UCSD-AML1 (cell line): ENCODE measurements around the gene SGSM1.
"Not testable (repeated sequence)": the region's sequence is repeated elsewhere in the genome, so short reads cannot be mapped to it uniquely, and the experiment has no call there.

ENCODE experiments used
- DNase-seq: peaks from one replicate; lab custom pipeline; 2025; ENCODE audit not compliant: unreplicated experiment; lab: John Stamatoyannopoulos, UW

SGSM1 gene

DNA sequence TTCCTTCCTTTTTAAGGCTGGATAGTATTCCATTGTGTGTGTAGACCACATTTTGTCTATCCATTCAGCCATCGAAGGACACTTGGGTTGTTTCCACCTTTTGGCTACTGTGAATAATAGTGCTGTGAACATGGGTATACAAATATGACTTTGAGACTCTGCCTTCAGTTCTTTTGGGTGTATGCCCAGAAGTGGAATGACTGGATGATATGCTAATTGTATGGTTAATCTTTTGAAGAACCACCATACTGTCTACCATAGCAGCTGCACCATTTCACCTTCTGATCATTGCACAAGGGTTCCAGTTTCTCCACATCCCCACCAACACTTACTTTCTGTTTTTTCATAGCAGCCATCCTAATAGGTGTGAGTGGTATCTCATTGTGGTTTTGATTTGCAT lies 30.3 kb downstream of the SGSM1 start:
- DNase-seq = no peak

DNA sequence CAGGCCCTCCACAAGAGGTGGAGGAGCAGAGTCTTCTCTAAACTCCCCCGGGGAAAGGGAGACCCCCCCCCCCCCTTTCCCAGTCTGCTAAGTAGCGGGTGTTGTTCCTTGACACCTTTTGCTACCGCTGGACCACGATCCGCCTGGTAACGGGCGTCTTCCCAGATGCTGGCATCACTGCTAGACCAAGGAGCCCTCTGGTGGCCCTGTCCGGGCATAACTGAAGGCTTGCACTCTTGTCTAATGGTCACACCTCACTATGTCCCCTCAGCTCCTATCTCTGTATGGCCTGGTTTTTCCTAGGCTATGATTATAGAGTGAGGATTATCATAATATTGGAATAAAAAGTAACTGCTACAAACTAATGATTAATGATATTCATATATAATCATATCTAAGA lies 31.5 kb downstream of the SGSM1 start:
- not testable (repeated sequence) for DNase-seq

DNA sequence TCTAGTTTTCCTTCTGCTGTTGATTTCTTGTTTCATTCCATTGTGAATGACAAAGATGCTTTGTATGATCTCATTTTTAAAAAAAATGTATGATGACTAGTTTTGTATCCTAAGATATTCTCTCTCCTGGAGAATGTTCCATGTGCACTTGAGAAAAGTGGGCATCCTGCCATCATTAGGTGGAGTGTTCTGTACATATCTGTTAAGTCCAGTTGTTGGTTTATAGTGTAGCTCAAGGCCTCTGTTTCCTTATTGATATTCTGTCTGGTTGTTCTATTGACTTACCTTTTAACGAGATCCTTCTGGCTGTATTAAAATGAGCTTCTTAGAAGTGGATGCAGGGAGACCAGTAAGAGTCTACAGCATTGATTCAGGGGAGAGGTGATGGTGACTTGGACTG lies 35.2 kb downstream of the SGSM1 start:
- DNase-seq = no peak

DNA sequence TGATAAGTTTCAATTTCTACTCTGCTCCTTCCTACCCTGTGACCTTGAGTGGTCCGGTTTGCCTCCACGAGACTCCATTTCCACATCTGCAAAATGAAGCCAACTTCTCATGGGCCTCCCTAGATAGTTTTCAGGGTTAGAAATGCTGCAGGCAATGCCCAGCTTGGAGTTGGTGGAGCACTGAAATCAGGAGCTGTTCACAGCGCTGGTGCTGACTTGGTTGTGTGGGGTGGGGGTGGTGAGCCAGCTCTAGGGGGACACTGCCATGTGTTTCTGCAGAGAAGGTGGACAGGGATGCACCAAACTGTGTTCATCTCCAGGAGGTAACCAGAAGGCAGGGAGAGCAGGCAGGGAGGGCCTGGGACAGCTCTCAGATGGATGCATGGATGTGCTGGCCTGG lies 37.0 kb downstream of the SGSM1 start:
- no peak for DNase-seq

DNA sequence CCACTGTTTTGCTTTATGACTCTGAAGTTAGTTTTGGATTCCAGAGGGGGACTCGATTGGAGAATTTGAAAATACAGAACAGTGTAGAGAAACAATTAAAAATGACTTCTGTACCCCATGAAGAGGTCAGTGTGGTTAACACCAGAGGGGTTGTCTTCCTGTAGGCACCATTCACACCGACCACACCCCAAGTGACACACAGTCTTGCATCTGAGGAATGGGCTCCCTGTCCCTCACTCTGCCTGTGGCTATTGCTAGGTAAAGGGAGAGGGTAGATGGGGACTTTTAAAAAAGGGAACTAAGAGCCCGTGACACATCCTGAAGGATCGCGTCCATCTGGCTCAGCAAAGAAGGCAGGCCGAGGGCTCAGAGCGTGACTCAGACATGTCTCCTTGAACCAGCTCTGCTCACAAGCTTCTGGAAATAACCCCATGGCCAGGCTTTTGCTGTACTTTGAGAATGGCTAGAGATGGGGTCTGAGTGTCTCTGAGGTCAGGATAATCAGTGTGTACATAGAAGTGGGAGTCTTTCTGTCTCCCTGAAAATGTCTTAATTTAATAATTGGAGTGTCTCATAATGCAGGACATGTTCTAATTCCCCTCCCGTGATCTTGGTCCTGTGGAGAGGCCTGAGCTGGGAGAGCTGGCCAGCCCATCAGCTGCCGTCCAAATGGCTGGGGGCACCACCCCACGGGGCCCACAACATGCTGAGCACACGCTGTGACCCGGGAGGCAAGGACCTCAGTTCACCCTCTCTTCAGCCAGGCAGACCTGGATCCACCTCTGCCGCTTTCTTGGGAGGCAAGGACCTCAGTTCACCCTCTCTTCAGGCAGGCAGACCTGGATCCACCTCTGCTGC lies 39.3 kb downstream of the SGSM1 start:
- DNase-seq = peak; percentile 38

DNA sequence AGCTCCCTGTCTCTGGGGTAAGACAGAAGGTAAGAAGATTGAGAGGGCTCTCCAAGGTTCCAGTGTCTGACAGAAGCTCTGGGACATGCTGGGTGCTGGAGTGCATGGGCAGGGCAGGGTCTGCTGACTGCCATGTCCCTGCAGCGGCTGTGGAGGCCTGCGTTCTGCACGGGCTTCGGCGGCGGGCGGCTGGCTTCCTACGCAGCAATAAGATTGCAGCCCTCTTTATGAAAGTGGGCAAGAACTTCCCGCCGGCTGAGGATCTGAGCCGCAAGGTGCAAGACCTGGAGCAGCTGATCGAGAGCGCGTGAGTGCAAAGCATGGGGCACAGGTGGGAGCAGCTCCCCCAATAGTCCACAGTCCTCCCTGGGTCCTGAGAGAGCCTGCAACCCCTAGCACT lies 41.5 kb downstream of the SGSM1 start:
- no peak for DNase-seq

DNA sequence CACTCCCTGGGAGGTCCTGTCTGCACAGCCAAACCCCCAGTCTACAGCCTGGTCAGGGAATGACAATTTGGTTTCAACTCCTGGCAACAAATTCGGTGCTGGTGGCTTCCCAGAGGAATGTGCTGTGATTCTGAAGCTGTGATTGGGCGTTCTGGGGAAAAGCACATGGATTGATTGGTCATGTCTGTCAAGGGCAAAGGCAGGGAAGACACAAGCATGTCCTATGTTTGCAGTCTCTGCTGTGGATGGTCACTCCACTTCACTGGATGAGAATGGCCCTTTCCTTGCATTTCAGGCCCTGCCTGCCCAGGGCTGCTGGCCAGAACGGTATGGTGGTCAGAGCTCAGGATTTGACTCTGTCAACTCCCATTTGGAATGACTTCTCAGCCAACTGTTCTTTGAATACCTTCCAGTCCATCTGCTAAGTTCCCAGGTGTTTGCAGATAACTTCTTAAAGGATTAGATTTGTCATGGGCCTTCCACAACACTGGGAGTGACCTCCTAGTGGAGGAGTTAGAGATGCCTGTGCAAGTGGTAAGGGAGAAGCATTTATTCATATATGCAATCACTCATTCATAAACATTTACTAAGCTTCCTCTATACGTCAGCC lies 42.7 kb downstream of the SGSM1 start:
- no peak for DNase-seq

DNA sequence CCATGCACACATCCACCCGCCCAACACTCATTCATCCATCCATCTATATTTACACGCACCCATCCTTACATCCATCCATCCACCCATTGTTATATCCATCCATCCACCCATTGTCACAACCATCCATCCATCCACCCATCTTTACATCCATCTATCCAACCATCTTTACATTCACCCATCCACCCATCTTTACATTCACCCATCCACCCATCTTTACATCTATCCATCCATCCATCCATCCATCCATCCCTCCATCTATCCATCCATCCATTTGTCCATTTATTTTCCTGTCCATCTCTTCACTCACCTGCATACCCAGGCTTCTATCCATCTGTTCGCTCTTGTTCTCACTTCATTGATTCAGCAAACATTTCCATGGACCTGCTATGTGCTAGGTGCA lies 49.8 kb downstream of the SGSM1 start:
- no peak for DNase-seq

DNA sequence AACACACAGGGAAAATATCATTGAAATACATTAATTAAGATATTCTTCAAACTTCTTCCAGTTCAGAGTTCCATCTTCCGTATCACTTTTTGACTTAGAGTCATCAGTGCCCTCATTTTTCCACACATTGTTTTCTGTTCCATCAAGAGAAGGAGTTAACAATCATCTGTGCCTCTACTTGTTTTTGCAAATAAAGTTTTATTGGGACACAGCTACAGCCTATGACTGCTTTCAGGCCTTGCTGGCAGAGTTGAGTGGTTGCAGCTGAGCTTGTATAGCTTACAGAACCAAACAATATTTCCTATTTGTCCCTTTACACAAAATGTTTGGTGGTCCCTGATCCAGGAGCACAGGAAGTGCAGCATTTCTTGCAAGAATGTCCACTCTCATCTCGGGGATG lies 51.6 kb downstream of the SGSM1 start:
- no peak for DNase-seq

DNA sequence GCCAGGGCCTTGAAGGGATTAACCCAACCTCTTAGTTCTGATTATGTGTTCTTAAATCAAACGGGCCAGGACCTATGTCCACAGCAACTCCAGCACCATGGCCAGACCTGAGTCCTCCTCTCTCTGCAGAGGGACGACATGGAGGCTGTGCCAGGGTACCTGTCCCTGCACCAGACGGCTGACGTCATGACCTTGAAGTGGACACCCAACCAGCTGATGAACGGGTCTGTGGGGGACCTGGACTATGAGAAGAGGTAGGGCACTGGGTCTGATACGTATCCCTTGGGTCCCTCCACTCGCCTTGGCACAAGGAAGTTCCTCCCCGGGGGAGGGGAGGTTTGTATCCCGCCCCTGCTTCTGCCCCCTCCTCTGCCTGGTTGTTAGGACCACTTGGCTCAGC lies 53.6 kb downstream of the SGSM1 start:
- DNase-seq = no peak

DNA sequence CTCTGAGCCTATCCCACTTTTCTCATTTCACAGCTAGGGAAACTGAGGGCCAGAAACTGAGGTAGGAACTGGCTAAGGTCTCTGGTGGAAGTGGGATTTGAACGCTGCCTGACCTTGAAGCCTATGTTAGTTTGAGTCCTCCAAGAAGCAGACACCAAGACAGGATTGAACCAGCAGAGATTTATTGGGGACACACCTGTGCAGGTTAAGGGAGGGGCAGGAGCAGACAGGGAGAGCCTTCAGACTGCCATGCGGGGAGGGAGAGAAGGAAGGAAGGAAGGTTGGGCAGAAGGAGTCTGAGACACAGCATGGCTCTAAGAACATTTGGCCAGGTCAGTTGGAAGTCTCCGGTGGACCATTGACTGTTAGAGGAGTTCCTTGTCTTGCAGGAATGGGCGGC lies 59.5 kb downstream of the SGSM1 start:
- no peak for DNase-seq

DNA sequence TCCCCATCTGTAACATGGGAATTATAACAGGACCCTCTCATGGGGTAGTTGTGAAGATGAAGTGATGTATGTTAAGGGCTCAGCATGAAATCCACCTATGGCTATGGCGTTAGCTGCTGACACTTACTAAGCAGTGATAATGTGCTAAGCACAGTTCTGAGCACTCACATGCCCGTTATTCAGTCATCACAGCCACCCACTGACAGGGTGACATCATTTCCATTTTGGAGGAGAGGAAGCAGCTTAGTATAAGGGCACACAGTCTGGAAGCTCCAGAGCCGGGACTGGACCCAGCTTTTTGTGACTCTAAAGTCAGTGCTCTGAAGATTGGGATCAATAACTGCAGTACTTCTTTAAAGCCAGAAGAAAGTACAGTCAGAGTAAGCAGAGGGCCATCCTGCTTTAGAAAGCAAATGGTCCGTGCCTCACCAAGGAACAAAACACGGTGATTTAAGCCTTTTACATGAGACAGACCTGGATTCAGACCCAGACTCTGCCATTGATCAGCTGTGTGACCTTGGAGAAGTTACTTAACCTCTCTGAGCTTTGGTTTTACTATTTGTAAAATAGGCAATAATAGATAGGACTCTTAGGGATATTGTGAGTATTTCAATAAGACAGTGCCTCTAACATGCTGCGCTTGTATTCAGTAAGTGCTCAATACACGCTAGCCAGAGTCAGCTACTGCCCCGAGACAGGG lies 61.5 kb downstream of the SGSM1 start:
- DNase-seq = no peak

DNA sequence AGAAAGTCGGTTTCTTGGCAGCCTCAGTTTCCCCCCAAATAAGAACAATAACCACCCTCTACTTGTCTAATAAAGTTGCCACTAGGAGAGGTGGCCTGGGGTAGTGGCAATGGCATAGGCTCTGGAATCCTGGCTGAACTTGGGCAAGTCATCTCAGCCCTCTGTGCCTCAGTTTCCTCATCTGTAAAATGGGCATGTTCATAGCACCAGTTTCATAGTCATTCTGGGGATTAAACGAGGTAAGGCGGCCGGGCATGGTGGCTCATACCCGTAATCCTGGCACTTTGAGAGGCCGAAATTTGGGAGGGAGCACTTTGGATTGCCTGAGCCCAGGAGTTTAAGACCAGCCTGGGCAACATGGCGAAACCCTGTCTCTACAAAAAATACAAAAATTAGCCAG lies 63.0 kb downstream of the SGSM1 start:
- DNase-seq = no peak

DNA sequence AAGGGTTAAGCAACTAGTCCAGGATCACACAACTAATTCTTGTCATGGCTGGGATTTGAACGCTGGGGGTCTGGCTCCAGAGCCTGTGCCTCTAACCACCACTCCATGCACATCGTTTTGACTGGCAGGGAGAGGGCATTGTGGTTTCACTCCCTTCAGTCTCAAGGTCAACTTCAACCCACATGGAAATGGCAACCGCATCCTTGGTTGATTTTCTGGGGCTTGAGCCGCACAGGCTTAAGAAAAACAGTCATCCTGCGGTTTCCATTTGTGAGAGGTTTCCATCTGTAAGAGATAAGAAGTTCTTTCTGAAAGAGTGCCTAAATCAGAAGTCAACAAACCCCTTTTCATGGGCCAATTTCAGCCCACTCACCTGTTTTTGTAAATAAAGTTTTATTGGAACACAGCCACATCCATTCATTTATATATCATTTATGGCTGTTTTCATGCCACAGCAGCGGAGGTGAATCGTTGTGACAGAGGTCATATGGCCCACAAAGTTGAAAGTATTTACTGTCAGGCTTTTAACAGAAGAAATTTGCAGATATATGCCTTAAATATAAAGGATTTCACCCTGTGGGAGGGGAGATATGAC lies 65.7 kb downstream of the SGSM1 start:
- DNase-seq = peak; percentile 83

DNA sequence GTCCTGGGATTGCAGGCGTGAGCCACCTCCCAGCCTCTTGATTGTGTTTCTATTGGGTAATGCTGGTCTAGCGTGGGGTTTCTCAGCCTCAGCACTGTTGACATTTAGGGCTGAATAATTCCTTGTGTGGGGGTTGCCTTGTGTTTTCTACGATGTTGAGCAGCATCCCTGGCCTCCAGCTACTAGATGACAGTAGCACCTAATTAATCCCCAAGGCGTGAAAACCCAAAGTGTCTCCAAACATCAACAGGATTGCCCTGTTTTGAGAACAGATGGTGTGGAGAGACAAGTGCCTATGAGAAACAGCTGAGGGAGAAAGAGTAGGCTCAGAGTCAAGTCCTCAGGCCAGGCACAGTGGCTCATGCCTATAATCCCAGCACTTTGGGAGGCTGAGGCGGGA lies 67.2 kb downstream of the SGSM1 start:
- DNase-seq = no peak

DNA sequence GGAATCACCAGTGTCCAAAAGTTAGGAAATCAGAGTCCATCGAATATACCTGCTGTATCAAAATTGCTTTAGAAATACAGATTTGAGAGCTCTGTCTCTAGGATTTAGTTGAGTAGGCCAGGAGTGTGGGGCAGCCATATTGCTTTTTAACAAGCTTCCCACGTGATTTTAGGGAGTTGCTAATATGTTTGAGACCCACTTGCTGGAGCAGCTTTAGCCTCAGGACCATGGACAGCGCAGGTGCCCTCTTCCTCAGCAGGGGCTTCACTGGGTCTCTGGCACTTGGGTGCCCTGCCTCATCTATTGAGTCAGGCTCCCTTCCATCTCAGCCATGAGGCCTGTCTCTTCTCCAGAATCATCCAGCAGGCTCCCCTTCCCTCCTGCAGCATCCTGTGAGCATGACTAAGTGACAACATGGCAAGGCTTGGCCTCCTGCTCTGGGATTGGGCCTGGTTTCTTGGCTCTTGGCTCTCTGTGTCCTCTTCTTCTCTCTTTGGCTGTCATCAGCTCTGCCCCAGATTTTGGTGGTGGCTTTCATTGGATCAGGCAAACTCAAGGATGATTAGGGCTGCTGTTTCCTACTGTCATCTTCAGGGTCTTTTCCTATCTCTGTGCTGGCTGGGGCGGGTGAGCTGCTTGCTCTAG lies 70.0 kb downstream of the SGSM1 start:
- peak; percentile 42 for DNase-seq

DNA sequence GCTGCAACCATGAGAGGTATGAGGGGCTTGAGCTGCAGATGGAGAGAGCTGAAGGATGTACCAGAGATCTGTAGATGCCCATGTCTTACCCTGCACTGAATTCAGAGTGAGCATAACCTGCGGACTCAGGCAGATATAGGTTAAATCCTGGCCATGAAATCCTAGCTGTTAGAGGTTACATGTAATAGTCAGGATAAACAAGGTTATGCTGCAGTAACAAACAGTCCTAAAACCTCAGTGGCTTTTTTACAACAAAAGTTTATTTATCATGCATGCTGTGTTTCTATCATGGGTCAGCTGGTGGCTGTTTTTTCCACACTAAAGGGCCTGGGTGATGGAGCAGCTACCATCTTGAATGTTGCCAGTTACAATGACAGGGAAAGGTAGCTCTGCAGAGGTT lies 70.7 kb downstream of the SGSM1 start:
- DNase-seq = no peak

DNA sequence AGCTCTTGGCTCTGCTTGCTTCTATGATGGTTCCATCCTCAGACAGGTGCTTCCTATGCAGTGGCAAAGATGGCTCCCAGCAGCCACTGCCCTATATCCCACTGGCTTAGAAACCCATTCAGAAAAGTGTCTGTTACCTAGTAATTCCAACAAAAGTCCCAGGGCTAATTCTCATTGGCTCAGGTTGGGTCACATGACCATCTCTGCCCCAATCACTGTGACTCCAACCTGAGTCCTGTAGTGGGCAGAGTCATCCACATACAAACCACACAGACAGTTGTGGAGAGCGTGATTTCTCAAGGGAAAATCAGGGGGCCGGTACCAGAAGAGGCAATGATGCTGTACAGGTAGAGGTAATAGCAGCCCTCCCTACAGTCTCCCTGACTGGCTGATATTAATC lies 73.0 kb downstream of the SGSM1 start:
- no peak for DNase-seq

DNA sequence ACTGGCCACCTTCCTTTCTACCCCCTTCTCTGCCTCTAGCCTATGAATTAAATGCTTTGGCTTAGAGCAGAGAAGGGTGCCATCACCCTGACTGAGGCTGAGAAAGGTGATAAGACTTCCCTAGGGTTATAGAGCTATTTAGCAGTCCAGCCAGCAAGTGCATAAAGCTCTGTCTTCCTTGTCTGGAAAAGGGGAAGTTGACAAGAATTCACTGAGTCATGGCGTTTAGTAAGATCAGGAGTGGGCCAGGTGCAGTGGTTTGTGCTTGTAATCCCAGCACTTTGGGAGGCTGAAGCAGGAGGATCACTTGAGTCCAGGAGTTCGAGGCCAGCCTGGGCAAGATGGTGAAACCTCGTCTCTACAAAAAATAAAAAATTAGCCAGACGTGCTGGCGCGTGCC lies 77.4 kb downstream of the SGSM1 start:
- DNase-seq = no peak

DNA sequence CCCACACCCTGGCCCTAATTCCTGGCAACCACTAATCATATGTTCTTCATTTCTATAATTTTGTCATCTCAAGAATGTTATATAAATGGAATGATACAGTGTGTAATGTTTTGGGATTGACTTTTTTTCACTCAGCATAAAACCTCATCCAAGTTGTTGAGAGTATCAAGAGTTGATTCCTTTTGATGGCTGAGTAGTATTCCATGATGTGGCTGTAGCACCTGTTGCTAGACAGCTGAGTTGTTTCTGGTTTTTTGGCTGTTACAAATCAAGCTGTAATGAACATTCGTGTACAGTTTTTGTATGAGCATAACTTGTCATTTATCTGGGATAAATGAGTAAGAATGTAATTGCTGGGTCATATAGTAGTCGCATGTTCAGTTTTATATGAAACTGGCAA lies 81.2 kb downstream of the SGSM1 start:
- no peak for DNase-seq

DNA sequence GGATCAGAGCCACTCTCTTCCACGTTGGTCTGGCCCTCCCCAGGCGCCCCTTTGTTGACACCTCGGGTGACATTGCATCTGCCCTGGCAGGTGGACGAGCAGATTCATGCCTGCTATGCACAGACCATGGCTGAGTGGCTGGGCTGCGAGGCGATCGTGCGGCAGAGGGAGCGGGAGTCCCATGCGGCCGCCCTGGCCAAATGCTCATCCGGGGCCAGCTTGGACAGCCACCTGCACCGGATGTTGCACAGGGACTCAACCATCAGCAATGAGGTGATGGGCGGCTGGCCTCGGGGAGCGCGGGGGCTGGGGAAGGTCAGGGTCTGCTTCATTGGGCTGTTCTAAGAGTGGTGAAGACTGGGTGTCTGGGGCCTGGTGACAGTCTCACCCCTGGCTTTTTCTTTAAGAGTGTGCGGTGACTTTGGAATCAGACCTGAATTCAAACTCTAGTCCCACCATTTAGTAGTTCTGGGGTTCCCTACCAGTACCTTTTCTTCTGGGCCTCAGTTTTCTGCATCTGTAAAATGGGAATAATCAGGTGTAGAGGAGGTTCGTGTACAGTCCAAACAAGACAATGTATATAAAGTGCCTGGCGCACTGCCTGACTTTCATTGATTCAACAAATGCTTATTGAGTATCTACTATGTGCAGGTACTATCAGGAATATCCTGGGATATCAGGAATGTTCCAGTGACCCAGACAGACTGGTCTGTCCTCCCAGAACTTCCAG lies 87.5 kb downstream of the SGSM1 start:
- DNase-seq = no peak
